NCI-H748 (cell line): ENCODE measurements around the gene SLCO1C1.
A peak's percentile ranks its signal among the peaks of the same experiment; 100 is the strongest.
"Not testable (repeated sequence)": the region's sequence is repeated elsewhere in the genome, so short reads cannot be mapped to it uniquely, and the experiment has no call there.

Experiments used
- DNase-seq: peaks from one replicate; lab custom pipeline; 2025; ENCODE audit not compliant: unreplicated experiment; lab: John Stamatoyannopoulos, UW

Gene SLCO1C1

GRCh38 chr12:20695232-20695631 lies at the start of gene SLCO1C1:
Gene SLCO1C1 (plus strand): TSS chr12:20695332. CDS start chr12:20699577, 4,245 bp downstream.
- no peak for DNase-seq

DNA sequence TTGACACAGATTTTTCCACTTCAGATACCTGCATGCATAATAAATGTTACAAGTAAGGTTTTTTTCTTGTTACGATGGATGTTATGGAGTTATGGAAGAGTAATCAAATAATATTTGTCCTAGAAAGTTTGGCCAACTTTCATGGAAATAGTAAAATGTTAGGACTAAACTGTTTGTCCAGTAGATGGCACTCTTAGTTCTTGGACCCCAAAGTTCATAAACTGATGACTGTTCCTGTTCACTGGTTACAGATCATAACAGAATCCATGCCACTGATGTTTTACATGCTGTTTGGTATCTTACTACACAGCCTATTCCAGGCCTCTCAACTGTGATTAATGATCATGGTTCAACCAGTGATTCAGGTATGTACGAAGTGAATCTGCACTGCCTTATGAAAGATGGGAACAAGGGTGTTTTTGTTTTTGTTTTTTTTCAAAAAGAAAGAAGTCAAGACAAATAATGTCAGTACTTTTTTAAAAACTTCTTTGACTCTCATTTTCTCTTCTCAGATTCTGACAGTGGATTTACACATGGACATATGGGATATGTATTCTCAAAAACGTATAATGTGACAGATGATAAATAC lies 48.8 kb upstream of the SLCO1C1 start:
- DNase-seq, result peak; percentile 27

DNA sequence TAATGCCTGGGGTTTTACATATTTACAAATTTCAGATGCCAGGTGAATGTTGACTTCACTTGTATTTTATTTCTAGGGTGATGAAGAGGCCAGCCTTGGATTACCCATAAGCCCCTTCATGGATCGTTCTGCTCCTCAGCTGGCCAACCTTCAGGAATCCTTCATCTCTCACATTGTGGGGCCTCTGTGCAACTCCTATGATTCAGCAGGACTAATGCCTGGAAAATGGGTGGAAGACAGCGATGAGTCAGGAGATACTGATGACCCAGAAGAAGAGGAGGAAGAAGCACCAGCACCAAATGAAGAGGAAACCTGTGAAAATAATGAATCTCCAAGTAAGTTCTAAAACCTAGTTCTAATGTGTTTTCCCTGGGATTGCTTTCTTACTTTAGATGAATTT lies 41.3 kb upstream of the SLCO1C1 start:
- no peak for DNase-seq

- DNase-seq, result no peak
Measured at GRCh38 chr12:20656600-20656999, 38.5 kb upstream of the SLCO1C1 start.

GRCh38 chr12:20657496-20657895 lies 37.6 kb upstream of the SLCO1C1 start:
- DNase-seq, result no peak

GRCh38 chr12:20681334-20681733 lies 13.8 kb upstream of the SLCO1C1 start:
- DNase-seq, result no peak

GRCh38 chr12:20696181-20696905 lies 1.2 kb downstream of the SLCO1C1 start:
- DNase-seq, result no peak

GRCh38 chr12:20701106-20701505 lies 6.0 kb downstream of the SLCO1C1 start:
- no peak for DNase-seq

- DNase-seq, result no peak
Measured at GRCh38 chr12:20704860-20705259, 9.7 kb downstream of the SLCO1C1 start.

GRCh38 chr12:20711846-20712245 lies 16.7 kb downstream of the SLCO1C1 start:
- no peak for DNase-seq

DNA sequence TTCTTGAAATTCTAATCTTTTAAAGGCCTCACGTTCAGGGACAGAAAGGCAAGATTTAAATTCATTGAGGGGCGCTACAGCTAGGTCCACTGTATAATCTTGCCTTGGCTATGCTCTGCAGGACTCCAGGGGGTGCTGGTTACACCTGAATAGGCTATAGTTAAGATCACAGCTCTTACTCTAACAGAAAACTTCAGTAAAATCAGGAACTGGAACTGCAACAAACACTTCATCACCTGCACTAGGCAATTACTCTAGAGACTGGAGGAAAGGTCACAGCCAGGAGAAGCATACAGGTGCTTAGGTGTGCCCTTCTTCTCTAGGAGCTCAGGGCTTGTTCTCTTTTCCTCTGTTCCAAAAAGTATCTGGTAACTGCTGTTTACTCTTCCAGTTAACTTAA lies 20.9 kb downstream of the SLCO1C1 start:
- no peak for DNase-seq

- no peak for DNase-seq
Measured at GRCh38 chr12:20716985-20717384, 21.9 kb downstream of the SLCO1C1 start.

DNA sequence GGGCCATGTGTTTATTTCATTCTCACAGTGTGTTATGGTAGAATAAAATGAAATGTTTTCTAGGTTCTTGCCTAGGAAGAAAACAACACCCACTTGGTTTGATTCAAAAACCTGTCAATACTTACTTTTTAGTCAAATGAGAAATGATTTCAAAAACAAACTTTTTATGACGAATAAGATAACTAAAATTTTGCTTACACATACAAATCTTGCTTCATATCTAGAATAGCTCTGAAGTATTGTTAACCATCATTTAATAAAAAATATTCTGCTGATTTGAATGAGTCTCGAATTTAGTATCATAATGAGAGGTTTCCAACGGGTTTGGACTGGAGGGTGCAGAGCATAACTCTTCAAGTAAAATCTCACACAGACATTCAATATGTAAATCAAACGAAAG lies 23.2 kb downstream of the SLCO1C1 start:
- DNase-seq, result no peak

- DNase-seq, result no peak
Measured at GRCh38 chr12:20722142-20722541, 27.0 kb downstream of the SLCO1C1 start.

GRCh38 chr12:20731274-20731673 lies 36.1 kb downstream of the SLCO1C1 start:
- no peak for DNase-seq

- no peak for DNase-seq
Measured at GRCh38 chr12:20740972-20741371, 45.8 kb downstream of the SLCO1C1 start.

DNA sequence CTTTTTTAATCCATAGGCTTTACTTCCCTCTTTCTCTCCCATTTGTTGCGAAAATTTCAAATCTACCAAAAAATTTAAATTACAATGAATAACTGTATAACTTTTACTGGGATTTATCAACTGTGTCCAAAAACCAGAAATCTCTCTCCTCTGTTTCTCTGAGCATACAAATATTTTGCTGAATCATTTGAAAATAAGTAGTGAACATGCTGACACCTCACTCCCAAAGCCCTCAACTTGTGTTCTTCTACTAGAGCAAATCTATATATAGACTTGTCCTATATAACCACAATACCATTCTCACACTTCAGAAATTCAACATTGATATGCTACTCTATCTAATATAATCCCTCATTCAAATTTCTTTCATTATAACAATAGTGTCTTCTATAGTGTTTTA lies 53.1 kb downstream of the SLCO1C1 start:
- no peak for DNase-seq

DNA sequence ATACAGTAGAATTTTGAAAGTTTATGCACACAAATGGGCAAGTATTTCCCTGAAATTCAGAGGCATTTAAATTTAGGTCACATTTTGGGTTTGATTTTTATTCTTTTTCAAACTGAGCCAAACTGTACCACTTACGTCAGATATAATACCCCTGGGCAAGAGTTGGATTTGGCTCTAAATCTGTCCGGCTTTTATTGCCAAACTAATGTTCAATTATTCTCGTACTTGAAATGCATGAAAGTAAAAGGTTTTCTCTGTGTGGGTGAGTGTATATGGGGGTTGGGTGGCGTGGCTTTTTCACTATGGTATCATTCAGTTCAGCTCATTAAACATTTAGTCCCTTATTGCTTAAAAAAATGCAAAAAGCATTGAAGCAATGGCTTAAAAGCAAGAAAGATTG lies 55.9 kb downstream of the SLCO1C1 start:
- DNase-seq, result no peak

DNA sequence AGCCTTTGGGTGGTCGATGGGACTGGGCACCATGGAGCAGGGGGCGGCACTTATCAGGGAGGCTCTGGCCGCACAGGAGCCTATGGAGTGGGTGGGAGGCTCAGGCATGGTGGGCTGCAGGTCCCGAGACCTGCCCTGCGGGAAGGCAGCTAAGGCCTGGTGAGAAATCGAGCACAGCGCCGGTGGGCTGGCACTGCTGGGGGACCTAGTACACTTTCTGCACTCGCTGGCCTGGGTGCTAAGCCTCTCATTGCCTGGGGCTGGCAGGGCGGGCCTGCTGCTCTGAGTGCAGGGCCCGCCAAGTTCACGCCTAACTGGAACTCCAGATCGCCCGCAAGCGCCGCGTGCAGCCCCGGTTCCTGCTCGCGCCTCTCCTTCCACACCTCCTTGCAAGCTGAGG lies 82.3 kb downstream of the SLCO1C1 start:
- no peak for DNase-seq

DNA sequence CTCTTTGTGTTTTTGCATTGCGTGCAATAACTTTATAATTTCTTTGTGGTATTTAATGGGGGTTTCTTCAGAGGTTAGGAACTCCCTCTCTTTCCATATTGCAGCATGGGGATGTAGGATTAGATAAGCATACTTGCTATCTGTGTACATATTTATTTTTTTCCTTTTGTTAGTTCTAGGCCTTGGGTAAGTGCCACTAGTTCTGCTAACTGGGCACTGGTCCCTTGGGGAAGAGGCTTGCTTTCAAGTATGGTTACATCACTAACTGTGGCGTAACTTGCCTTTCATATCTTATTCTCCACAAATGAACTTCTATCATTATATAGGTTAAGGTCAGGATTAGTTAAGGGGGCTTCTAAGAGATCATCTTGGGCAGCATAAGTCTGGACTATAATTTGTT lies 83.8 kb downstream of the SLCO1C1 start:
- DNase-seq, result no peak

- DNase-seq, result not testable (repeated sequence)
Measured at GRCh38 chr12:20779971-20780370, 84.8 kb downstream of the SLCO1C1 start.

DNA sequence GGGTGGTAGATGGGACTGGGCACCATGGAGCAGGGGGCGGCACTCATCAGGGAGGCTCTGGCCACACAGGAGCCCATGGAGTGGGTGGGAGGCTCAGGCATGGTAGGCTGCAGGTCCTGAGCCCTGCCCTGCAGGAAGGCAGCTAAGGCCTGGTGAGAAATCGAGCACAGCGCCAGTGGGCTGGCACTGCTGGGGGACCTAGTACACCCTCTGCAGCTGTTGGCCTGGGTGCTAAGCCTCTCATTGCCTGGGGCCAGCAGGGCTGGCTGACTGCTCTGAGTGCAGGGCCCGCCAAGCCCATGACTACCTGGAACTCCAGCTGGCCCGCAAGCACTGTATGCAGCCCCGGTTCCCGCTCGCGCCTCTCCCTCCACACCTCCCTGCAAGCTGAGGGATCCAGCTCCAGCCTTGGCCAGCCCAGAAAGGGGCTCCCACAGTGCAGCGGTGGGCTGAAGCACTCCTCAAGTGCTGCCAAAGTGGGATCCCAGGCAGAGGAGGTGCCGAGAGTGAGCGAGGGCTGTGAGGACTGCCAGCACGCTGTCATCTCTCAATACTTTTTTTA lies 88.7 kb downstream of the SLCO1C1 start:
- not testable (repeated sequence) for DNase-seq

DNA sequence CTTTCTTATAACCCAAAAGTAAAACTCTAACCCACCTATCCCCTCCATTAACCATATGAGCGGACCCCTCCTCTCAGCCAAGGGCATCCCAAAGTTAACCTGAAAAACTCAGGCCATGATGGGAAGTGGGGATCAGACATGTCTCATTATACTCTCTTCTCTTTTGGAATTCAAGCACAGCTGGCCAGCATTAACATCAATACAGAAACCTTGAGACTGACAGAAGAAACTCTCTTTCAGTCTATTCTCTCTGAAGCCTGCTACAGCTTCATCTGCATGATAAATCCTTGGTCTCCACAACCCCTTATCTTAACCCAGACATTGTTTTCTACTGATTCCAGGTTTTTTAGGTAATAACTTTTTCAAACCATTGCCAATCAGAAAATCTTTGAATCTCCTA lies 97.8 kb downstream of the SLCO1C1 start:
- DNase-seq, result no peak
